Stimulated activated CD4-positive, alpha-beta T cell treated with anti-CD3 and anti-CD28 coated beads, Interleukin-1b, Interleukin-23, amount 100 ng/mL, for 24 hours (primary cell): ENCODE results near the gene MSMB.
"Not testable (repeated sequence)": the region's sequence is repeated elsewhere in the genome, so short reads cannot be mapped to it uniquely, and the experiment has no call there.

Source experiments
- DNase-seq, 4 experiments: peaks; one replicate each; pipeline ENCODE4 v3.0.0-alpha.2; 2020; ENCODE audit warnings: low read depth in 4 of 4, low spot score in 1 of 4

MSMB gene

DNA sequence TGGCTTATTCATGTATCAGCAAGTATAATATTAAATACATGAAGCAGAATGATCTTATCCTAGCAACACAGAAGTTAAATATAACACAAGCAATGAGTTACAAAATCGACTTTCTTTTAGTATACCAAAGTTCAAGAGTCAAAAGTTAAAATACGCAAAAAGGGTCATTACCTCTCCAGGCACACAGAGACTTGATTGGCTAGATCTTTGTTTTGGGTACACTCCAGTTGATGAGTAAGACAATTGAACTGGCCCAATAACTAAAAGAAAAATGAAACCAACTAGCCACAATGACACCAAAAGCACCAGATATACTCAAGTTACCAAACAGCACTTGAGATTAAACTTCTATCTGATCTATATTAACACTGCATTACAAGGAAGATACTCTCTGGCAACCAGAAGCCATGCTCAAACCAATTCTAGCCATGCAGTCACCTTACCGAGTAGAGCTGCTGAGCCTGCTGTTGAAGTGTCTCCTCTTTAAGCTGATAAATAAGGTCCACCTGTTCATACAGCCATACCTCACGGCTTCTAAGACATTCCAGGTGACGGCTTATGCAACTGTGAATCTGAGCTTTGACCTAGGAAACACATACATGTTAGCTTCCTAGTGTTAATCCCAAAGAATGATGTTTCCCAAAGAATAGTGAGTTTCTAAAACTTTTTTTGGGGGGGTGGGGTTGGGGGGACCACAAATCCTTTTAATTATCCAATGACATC is 31.2 kb downstream of the MSMB start:
- no peak for DNase-seq

DNA sequence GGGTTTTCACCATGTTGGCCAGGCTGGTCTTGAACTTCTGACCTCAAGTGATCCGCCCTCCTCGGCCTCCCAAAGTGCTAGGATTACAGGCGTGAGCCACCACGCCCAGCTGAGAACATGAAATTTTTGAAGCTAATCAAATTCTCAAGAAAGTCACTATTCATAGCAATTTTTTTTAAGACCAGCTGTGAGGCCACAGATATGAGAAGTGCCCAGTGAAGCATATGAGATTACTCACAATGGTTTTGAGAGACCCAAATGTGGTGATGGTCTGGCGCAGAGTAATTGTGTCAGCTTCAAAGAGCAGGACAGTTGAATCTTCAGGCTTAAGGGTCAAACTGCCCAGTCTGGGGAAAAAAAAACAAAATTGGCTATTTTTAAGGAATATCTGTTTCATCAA is 31.9 kb downstream of the MSMB start:
- DNase-seq: no peak

DNA sequence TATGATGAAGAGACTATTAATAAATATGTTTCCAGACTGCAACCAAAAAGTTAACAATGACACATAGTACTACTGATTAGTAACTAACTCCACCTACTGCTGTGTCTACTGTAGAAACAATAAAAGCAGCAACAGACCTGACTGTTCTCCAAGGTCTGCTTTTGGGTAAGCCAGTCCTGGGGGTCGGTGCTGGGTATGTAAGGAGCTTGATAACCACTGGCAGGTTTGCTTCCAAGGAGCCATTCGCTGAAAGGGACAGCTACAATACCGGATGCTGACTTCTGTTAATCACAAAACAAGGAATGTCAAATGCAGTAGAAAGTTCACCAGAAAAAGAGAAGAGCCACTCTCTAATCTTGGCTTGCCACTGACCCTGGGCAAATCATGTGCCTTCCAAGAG is 33.3 kb downstream of the MSMB start:
- DNase-seq: no peak

DNA sequence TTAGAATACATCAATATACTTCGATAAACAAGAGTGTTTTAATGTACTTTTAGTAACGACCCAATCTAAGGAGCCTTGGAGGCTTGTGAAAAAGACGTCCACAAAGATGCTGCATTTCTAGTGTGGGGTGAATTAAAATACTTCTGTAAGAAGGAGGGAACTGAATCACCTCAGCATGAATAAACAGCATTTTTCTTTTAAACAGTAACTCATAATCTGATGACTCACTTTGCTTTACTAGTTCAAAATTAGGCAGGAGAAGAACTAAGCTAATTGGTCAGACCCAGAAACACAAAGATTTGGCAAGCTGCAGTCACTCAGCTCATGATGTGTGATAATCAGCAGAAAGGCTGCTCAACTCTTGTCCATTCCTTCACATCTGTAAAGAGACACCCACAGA is 39.9 kb downstream of the MSMB start:
- DNase-seq: no peak

DNA sequence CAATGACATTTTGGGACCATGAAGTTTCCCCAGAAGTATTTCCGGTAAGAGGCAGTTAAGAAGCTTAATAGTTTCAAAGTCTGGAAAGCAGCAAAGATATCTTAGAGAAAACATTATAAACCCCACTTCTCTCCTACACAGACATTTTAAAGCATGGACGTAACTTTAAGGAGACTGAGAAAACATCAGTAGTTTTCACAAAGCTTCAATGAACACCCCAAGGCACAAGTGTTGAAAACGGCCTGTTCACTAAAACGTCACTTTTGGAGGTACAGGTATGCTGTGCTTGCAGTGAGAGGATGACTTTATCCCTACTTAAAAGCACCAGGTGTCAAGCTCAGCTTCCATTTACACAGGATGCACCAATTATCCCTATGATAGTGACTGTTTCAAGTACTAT is 40.7 kb downstream of the MSMB start:
- no peak for DNase-seq

DNA sequence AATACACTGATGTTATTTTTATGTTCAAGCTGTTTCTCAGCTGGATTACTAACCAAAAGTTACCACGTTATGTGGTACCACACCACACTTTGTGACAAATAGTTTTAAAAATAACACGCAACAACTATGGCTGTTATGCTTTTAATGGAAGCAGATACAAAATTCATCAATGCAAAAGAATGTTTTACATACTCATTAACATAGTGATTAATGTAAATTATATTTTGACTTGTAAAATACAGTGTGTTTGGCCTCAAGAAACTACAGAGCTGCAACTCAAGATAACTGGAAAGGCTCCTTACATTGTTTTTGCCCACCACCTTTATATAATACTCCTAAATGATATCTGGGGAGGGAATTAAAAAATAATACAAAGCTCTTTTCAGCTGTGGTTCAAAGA is 41.1 kb downstream of the MSMB start:
- DNase-seq: no peak

DNA sequence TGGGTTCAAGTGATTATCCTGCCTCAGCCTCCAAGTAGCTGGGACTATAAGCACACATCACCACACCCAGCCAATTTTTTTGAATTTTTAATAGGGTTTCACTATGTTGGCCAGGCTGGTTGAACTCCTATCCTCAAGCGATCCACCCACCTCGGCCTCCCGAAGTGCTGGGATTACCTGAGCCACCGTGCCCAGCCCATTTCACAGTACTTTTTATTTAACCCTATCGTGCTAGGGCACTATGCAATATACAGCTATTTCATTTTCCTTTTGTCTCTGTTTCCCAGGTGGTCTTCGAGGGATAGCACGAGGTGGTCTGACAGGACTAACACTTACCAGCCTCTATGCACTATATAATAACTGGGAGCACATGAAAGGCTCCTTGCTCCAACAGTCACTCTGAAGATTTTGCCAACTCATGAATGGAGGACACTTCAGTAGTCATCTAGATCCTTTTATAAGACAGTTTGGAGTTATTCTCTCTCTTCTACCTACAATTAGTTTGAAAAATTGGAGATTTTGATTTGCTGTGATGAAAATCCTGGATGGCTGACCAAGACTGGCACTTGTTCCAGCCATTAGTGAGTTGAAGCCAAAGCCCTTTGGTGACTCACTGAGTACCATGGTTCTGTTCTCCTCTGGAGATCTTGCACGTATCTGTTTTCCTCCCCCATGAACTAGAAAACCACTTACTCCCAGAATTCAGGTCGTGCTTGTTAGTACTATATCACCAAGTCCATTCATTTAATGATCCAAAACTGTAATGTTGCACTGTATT is 43.0 kb downstream of the MSMB start:
- DNase-seq: no peak

DNA sequence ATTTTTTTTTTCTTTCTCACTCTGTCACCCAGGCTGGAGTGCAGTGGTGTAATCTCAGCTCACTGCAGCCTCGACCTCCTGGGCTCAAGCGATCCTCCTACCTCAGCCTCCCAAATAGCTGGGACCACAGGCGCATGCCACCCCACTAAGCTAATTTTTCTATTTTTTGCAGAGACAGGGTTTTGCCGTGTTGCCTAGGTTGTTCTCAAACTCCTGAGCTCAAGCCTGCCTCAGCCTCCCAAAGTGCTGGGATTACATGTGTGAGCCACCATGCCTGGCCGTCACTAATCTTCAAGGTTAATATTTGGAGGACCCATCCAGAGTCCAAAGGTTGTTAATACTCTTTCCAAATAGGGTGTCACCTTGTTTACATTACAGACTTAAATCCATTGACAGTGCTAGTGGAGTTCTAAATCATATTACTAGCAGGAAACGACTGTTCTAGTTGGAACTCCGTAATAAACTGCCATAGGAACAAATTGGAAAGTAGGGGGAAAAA is 43.8 kb downstream of the MSMB start:
- DNase-seq: not testable (repeated sequence)

DNA sequence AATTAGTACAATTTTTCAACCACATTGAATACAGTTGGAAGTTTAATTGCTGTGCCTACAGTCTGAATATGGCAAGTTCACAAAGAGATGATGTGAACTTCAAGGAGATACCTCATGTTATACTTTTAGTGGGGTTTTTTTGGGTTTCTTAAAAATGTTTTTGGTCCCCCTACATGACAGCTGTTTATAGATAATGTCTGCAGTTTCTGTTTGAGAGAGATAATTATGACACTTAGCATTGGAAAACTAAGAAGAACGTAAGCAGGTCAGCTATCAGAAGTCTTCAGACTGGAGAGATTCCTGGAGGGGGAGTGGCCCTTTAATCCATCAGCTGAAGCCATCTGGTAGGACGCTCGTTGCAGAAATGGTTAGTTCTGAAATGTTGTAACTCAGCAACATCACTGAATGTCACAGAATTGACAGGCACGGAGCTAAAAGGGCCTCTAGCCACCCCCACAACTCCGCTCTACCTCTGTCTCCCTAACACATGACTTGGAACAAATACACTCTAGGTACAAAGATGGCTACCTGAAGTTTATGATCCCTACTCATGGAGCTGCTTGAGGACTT is 44.8 kb downstream of the MSMB start:
- DNase-seq: no peak

DNA sequence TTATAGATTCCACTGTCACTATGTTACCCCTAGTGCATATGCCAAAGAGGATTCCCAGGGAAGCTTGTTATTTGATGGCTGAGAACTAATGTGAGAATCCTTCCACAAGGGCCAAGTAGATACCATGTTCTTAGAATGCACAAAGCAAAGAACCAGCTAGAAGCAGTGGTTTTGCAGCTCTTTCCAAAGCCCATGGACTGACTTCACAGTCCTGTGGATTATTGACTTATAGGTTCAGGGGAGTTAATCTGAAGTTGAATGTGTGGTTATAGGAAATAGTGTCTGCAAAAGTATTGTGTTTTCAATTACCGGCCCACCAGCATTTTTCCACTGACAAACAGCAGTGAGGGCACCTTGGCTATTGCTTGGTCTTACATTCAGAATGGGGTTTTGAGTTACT is 45.5 kb downstream of the MSMB start:
- DNase-seq: no peak

DNA sequence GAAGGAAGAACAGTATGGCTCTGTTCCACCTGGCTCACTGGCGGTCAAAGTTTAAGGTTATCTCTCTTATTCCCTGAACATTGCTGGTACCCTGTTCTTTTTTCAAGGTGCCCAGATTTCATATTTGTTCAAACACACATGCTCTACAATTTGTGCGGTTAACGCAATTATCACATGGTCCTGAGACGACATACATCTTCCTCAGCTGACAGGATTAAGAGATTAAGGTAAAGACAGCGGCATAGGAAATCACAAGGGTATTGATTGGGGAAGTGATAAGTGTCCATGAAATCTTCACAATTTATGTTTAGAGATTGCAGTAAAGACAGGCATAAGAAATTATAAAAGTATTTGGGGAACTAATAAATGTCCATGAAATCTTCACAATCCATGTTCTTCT is 46.1 kb downstream of the MSMB start:
- not testable (repeated sequence) for DNase-seq

DNA sequence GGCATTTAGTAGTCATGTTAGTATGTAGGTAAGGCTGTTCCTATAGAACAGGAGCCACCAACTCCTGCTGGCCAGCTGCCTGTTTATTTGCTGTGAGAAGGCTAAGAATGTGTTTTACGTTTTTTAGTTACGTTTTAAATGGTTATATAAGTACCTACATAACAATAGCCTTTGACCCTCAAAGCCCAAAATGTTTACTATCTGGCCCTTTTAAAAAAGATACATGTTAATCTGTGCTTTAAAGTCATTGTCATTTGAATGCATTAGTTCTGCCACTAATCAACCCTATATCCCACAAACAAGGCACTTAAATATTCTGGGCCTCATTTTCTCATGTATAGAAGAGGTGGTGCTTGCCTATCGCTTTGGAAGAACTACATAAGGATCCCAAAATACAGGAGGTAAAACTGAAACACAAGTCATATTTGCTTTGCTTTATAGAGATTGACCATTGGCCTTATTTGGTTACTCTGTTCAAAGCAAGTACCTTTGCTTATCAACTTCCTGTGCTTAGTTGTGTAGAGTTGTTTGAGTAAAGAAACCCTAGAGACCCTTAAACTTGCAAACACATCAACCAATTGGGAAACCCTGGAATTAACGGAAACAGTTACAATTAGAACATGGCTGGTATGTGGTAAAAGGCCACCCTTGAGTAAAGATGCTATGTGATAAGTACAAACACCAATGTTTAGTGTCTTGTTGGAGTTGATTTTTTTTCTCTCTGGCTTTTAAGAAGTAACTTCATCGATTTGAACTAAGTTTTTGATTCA is 47.9 kb downstream of the MSMB start:
- DNase-seq: no peak

DNA sequence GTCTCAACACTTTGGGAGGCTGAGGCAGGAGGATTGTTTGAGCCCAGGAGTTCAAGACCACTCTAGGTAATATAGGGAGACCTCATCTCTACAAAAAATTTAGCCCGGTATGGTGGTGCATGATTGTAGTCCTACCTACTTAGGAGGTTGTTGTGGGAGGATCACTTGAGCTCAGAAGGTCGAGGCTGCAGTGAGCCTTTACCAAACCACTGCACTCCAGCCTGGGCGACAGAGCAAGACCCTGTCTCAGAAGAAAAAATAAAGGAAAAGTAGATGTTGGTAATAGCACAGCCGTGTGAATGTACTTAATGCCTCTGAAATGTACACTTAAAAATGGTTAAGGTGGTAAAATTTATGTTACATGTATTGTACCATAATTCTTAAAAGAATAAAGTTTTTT is 48.5 kb downstream of the MSMB start:
- no peak for DNase-seq

DNA sequence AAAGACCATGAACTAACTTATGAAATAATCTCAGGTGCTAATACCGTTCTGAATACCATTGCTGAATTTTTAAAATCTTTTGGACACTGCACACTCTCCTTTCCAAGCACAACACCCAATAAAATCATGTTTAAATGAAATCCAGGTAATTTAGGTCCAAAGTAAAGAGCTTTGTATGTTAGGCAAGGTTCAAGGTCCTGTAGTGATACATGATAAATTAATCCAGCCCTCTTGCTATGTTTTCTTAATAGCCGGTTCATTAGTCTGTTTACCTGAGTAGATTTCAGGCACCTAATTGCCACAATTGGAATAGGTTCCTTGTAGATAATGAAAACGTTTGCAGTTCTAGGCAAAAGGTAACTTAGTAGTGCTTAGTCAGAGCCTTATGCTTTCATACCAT is 60.5 kb downstream of the MSMB start:
- not testable (repeated sequence) for DNase-seq

DNA sequence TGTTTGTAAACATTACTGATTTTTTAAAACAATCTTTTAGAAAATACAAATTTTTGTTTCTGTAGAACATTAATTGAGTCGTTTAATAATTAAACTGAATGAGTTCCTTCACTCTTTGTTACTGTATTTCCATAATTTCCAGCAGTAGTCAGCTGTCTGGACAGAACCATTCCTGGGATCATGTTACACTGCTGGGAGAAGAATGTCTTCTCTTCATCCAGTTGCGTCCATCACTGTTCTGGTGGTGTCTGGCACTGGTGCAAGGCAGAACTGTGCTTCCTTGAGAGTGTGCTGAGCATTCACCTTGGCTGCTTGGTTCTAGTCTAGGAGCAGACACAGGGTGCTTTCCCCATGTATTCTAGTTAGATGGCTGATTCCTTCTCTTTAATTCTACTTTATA is 61.6 kb downstream of the MSMB start:
- DNase-seq: not testable (repeated sequence)

DNA sequence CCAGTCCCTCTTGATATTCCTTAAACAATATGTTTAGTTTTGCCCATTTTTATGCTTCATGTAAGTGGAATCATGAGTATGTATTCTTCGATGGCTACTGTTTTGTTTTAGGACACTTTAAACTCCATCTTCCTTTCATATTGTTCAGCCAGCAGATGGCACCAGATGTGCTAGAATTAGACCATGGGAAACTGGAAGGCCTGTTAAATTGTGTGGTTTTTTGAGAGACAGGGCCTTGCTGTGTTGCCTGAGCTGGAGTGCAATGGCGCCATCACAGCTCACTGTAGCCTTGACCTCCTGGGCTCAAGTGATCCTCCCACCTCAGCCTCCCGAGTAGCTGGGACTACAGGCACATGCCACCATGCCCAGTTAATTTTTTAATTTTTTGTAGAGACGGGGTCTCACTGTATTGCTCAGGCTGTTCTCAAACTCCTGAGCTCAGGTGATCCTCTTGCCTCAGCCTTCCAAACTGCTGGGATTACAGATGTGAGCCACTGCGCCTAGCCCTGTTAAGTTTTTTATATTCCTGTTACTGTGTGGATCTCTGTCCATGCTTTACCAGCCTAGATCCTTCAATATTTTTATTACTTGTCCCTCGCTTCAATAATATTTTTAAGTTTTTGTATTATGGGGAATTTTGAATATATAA is 62.4 kb downstream of the MSMB start:
- DNase-seq: not testable (repeated sequence)
